ENCODE results near the gene MACROD1. TPM values are rescaled to one million over a fixed set of nuclear protein-coding genes. Genes with fewer than 3 reads are reported as not detected.

The MACROD1 gene
- total and polyA plus RNA-seq, 9 of the 15 experiments (the other 6 are each of a cell fraction or from before 2014, with no cell fraction given): 1.1 to 60.0 (median 26.4) TPM

DNA sequence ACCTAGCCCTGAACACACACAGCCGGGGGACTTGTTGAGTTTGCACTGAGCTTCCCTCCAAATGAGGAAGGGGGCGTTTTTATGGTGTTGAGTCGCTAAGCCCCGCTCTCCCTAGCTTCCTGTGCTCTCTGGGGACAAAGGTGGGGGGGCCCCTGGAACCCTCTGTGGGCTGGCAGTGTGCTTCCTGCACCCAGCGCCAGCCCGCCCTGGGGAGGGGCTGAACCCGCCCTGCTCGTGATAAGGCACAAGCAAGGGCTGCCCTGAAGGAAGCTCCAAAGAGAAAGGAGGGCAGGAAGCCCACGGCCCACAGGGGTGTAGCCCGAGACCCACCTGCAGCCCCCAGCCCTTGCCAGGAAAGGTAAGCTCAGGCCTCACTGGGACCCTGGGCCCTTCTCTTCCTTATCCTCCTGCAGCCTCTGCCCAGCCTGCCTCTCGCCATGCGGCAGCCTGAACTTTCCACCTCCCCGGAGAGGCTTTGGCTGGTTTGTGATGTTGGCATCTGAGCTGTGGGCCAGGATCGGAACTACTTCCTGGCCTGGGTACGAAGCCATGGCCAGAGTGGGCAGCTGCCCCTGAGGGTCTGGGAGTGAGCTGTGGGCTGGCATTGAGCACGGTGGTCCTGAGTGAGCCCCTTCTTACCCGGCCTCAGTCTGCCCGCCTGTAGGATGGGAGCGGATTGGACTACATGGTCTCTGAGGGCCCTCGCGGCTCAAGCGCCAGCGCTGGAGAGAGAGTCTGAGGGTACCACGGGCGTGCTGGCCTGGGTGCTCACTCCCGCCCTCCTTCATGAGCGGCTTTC lies 40.7 kb upstream of the MACROD1 start, which contains the start of gene FERMT3 (continued):
- TF ChIP-seq, protein P1, sequence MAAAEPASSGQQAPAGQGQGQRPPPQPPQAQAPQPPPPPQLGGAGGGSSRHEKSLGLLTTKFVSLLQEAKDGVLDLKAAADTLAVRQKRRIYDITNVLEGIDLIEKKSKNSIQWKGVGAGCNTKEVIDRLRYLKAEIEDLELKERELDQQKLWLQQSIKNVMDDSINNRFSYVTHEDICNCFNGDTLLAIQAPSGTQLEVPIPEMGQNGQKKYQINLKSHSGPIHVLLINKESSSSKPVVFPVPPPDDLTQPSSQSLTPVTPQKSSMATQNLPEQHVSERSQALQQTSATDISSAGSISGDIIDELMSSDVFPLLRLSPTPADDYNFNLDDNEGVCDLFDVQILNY (CRISPR knock-in tag; IDR thresholded peaks at IDR 0.05): 0 out of 2 replicates have a peak, but pooled peaks have one; percentile 47
- TF ChIP-seq JUN (IDR thresholded peaks at IDR 0.05; ENCODE audit: borderline replicate concordance, low read depth, low read length) (no peak), JUN (CRISPR knock-in tag; IDR thresholded peaks at IDR 0.05; ENCODE audit: borderline replicate concordance) (peak; percentile 94), NR2C2 (CRISPR knock-in tag; IDR thresholded peaks at IDR 0.05) (peak; percentile 67; the same call in 1 of the 2 replicates), NR2C2 (tag; IDR thresholded peaks at IDR 0.05) (no peak), TAF7 (tag; IDR thresholded peaks at IDR 0.05) (no peak), GTF2F1 (IDR thresholded peaks at IDR 0.05; ENCODE audit: low read depth, low read length) (no peak), ZNF384 (IDR thresholded peaks at IDR 0.05; ENCODE audit: low read depth, low read length) (no peak), ZNF23 (CRISPR knock-in tag; IDR thresholded peaks at IDR 0.05) (no peak), RBM39 (optimal IDR thresholded peaks at IDR 0.05; ENCODE audit: low read depth, low read length) (peak; percentile 10), ZNF143 (CRISPR knock-in tag; IDR thresholded peaks at IDR 0.05) (peak; percentile 61), SRF (CRISPR knock-in tag; IDR thresholded peaks at IDR 0.05) (peak in 1 of 2 experiments; percentile 58; a peak in 1 of 4 replicates), HEY1 (CRISPR knock-in tag; IDR thresholded peaks at IDR 0.05; ENCODE audit: borderline replicate concordance) (no peak), C11orf30 (IDR thresholded peaks at IDR 0.05; ENCODE audit: low read depth) (no peak), BCOR (IDR thresholded peaks at IDR 0.05) (peak; percentile 82), TARDBP (IDR thresholded peaks at IDR 0.05) (no peak), ZSCAN29 (IDR thresholded peaks at IDR 0.05) (0 out of 2 replicates have a peak, but pooled peaks have one; percentile 52), NFXL1 (CRISPR knock-in tag; IDR thresholded peaks at IDR 0.05) (no peak), ELF2 (CRISPR knock-in tag; IDR thresholded peaks at IDR 0.05) (0 out of 2 replicates have a peak, but pooled peaks have one; percentile 45), GABPB1 (CRISPR knock-in tag; IDR thresholded peaks at IDR 0.05) (peak; percentile 34; the same call in 1 of the 2 replicates)
- TF ChIP-seq, protein P2, sequence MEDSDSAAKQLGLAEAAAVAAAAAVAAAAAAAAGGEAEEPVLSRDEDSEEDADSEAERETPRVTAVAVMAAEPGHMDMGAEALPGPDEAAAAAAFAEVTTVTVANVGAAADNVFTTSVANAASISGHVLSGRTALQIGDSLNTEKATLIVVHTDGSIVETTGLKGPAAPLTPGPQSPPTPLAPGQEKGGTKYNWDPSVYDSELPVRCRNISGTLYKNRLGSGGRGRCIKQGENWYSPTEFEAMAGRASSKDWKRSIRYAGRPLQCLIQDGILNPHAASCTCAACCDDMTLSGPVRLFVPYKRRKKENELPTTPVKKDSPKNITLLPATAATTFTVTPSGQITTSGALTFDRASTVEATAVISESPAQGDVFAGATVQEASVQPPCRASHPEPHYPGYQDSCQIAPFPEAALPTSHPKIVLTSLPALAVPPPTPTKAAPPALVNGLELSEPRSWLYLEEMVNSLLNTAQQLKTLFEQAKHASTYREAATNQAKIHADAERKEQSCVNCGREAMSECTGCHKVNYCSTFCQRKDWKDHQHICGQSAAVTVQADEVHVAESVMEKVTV (CRISPR knock-in tag; IDR thresholded peaks at IDR 0.05): no peak
- TF ChIP-seq, protein P3, sequence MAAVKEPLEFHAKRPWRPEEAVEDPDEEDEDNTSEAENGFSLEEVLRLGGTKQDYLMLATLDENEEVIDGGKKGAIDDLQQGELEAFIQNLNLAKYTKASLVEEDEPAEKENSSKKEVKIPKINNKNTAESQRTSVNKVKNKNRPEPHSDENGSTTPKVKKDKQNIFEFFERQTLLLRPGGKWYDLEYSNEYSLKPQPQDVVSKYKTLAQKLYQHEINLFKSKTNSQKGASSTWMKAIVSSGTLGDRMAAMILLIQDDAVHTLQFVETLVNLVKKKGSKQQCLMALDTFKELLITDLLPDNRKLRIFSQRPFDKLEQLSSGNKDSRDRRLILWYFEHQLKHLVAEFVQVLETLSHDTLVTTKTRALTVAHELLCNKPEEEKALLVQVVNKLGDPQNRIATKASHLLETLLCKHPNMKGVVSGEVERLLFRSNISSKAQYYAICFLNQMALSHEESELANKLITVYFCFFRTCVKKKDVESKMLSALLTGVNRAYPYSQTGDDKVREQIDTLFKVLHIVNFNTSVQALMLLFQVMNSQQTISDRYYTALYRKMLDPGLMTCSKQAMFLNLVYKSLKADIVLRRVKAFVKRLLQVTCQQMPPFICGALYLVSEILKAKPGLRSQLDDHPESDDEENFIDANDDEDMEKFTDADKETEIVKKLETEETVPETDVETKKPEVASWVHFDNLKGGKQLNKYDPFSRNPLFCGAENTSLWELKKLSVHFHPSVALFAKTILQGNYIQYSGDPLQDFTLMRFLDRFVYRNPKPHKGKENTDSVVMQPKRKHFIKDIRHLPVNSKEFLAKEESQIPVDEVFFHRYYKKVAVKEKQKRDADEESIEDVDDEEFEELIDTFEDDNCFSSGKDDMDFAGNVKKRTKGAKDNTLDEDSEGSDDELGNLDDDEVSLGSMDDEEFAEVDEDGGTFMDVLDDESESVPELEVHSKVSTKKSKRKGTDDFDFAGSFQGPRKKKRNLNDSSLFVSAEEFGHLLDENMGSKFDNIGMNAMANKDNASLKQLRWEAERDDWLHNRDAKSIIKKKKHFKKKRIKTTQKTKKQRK (IDR thresholded peaks at IDR 0.05; ENCODE audit: borderline replicate concordance, low read depth, low read length): no peak
- TF ChIP-seq, protein P4, sequence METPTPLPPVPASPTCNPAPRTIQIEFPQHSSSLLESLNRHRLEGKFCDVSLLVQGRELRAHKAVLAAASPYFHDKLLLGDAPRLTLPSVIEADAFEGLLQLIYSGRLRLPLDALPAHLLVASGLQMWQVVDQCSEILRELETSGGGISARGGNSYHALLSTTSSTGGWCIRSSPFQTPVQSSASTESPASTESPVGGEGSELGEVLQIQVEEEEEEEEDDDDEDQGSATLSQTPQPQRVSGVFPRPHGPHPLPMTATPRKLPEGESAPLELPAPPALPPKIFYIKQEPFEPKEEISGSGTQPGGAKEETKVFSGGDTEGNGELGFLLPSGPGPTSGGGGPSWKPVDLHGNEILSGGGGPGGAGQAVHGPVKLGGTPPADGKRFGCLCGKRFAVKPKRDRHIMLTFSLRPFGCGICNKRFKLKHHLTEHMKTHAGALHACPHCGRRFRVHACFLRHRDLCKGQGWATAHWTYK (CRISPR knock-in tag; IDR thresholded peaks at IDR 0.05): peak; percentile 43
